GDM1 (cell line): Measurements from ENCODE around the gene QRFPR.
"Not testable (repeated sequence)": the region's sequence is repeated elsewhere in the genome, so short reads cannot be mapped to it uniquely, and the experiment has no call there.

Experiments used
- DNase-seq: peaks from one replicate; lab custom pipeline; 2025; lab: John Stamatoyannopoulos, UW

The QRFPR gene

DNA sequence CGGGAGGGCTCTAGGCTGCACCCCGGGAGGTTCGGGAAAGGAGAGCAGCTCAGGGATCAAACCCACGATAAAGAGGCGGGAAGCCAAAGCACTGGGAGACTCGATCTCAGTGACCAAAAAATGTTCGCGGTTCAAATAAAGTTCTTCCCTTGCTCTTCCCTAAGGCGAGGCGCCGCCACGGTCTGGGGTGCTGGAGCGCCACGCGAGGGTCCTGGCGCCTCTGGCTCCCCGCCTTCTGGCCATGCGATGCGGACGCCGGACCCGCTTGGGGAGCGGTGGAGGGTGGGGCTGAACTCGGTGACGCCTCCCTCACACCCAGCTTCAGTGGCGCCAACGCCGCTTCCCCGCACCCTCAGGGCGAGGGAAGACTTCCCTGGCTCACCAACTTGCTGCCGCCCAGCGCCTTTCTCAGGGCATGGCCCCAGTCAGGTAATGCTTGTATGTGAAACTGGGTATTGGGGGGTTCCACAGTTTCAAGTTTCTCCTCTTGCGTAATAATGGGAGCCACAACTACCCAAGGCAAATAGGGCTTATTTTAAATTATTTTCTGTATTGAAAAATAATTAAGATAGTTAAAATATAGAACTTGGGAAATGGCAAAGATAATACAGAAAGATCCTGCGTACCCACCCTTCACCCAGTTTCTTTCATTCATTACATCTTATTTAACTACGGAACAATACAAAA, at the start of gene QRFPR:
TSS of gene QRFPR (minus strand) at position 243 of the 687 bp plus-strand sequence. CDS start 371 bp downstream, outside the sequence.
- DNase-seq: no peak

DNA sequence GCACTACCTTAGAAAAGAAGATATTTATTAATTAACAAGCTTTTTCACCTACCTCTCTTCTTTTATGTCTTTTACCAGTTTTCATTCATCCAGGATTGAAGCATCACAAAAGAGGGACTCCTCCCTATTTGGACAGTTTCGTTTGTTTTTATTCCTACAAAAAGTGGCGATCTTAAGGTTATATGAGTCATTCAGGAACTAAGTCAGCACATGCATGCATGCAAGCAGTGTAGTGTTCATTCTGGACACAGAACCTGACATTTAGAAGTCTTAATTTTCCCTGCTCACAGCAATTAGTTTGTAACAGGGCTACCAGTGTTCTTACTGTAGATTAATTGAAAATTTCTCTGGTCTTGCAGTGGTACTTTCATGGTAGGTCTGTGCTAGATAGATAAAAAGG, 47.9 kb upstream of the QRFPR start:
- no peak for DNase-seq

DNA sequence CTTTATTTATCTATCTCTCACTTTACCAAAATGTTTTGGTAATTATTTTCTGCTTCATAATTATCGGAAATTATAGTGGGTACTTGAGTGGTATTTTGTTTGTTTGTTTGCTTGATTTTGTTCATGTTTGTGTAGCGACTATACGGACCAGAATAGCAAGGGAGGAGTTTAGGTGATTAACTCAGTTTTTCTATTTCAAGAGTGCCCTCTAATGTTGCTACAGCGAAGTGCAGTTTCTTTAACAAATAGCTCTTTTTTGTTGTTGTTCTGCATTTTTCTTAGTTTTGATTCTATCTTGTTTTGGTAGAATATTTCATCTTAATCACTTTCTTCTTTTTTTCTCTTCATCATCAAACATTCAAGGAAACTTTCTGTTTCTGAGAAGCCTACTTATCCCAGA, 40.8 kb upstream of the QRFPR start:
- DNase-seq: no peak

DNA sequence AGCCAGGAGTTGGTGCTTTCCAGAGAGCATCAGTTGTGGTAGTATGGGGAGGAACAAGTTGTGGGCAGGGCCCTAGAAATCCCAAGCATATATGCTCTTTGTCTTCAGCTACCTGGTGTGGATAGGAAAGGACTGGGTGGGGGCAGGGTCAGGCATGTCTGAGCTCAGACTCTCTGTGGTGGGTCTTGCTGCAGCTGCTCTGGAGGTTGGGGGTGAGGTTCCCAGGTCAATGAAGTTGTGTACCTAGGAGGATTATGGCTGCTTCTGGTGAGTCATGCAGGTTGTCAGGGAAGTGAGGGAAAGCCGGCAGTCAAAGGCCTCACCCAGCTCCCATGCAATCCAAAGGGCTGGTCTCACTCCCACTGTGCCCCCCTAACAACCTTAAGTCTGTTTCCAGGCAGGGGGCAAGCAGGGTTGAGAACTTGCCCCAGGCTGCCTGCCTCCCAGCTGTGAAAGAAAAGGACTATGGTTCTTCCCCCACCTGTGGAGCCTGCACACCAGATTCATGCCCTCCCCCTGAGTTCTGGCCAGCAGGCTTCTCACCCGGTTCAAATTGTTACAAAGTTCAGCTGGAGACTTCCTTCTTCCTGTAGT, 30.4 kb upstream of the QRFPR start:
- no peak for DNase-seq

DNA sequence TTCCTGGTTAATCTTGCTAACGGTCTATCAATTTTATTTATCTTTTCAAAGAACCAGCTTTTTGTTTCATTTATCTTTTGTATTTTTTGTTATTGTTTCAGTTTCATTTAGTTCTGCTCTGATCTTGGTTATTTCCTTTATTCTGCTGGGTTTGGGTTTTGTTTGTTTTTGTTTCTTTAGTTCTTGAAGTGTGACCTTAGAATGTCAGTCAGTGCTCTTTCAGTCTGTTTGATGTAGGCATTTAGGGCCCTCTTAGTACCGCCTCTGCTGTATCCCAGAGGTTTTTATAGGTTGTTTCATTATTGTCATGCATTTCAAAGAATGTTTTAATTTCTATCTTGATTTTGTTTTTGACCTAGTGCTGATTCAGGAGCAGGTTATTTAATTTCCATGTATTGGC, 27.7 kb upstream of the QRFPR start:
- DNase-seq: not testable (repeated sequence)

DNA sequence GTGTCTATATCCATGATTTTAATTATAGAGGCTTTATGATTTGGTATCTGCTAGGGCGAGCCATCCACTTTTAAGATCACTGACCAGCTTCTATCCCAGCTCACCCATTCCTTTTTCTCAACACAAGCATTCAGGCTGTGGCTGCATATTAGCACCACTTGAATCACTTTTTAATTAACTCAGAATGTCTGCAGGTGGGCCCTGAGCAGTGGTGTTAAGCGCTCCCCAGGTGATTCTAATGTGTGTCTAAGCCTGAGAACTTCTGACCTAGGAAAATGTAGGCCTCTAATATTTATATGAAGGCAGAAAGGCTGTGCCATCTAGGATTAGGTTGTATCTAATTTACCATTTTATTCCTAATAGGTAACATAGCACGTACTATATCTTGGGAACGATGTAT, 19.8 kb upstream of the QRFPR start:
- DNase-seq: no peak

DNA sequence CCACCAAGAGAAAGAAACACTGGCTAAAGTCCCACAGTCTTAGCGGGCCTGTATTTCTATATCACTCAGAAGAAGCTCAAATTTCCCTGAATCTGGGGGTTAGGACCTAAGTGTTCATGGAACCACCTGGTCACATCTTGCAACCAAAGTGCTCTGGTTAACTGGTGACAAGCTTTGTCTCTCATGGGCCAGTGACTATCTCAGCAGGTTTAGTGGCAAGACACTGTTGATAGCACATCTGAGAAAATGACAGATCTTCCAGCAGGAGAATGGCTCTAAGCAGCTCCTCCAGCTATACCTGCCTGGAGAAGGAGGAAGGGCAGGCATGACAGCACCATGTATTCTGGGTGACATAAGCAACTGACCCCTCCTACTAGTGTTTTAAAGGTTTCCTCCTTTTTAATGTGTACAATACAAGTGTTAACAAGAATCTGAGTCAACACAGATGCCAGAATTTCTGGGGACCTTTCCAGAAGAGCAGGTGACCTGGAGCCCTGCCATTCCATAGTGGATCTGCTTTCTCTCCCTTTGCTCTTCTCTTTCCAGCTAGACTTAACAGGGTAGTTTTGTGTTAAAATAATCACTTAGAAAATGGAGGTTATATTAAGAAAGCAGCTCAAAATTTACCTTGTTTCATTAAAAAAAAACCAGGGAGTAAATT, 17.3 kb upstream of the QRFPR start:
- DNase-seq: no peak

DNA sequence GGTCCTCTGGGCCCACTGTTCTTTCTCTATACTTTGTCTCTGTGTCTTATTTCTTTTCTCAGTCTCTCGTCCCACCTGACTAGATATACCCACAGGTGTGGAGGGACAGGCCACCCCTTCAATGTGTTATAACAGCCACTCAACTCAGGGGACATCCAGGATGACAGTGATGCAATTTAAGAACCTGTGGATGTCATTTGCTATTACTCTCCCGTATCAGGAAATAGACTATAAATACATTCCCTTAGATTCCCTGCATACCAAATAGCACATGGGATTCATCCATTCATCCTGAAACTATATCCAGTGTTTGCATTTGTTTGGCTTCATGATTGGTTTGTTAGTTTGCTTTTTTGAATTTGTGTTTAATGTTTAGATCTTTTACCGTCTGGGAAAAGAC, 16.6 kb upstream of the QRFPR start:
- no peak for DNase-seq

DNA sequence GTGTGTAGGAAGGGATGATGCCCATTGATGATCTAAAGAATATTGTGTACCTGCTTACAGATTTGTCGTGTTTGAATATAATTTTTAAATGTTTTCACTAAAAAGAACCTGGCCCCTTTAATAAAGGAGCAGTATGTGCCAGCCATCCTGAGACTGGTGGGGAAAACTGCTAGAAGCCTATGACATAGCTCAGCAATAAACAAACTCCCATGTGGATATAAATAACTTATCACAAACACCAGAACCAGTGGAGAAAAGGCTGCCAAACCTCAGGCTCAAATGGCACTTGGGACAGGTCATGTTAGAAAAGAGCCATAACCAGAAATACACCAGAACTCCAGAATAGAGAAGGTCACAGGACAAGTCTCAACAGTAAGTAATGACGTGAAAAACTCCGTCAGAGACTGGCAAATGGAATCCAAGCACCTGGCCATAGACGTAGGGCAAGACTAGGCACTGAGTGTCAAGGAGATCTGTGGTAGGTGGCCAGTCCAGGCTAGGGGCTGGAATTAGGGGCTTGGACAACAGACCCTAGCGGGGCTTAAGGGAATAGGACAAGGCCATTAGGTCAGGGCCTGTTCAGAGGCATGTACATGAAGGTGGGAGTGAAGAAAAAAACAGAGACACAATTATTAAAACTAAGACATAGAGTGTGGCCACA, 11.7 kb upstream of the QRFPR start:
- DNase-seq: no peak

DNA sequence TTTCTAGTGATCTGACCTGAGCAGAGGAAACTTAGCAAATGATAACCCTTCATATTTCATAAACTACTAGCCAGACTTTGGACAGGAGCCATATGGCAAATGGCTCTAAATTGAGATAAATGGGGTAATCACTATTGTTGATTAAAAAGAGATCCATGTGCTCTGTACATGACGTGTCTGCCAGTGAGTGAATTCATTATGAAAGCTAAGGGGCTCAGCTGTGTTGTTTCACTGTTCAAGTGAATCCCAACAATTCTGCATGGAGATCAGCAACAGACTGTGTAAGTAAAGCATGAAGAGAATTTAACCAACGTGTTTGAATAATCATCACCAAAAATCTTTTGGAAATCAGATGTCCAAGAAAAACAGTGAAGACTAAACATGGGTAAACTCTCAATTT, 9.5 kb upstream of the QRFPR start:
- no peak for DNase-seq

DNA sequence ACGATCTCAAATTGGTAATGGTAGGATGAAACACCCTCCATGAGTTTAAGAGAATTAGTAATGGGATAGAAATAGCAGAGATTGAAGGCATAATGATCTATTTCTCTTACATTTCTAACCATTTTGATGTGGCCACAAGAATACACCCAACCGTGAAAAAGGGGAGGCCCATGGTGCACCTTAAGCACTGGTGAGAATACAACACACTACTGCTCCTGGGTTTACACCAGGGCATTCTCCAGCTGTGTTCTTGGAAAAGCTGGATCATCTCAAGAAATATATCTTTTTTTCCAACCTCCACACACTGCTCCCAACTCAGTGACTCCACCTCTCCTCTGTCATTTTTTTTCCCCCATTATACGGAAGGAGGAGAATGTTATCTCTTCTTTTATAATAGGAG, 1.5 kb downstream of the QRFPR start:
- no peak for DNase-seq

DNA sequence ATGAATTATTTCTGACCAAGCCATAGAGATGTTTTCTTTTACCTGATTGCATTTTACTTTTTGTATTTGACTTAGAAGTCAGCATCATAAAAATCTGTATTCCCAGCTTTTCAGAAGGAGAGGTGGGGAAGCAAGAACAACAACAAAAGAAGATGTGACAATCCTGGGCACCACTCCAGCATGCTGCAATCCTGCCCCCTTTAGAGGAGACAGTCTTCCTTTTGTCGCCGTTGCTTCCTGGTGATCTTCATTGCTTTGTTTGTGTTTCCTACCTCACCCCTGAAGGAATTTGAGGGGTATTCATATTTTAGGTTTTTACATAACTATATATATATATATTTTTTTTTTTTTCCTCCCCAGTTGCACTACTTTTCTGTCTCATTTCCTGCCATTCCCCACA, 3.7 kb downstream of the QRFPR start:
- no peak for DNase-seq

DNA sequence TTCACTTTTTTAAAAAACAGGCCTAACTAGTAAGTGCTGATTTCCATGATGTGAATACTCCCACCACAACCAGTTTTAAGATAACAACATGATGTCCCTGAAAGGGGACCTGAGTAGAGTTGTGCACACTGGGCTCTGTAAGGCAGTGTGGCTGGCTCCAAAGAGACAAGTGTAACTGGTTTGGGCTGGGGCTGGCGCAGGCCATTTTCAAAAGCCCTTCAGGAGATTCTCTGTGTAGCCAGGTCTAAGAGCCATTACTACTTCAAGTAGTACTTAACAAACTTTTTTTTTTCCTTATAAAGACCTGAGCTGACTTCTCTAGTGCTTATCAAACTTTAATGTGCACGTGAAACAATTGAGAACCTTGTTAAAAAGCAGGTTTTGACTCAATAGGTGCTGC, 4.3 kb downstream of the QRFPR start:
- DNase-seq: no peak

DNA sequence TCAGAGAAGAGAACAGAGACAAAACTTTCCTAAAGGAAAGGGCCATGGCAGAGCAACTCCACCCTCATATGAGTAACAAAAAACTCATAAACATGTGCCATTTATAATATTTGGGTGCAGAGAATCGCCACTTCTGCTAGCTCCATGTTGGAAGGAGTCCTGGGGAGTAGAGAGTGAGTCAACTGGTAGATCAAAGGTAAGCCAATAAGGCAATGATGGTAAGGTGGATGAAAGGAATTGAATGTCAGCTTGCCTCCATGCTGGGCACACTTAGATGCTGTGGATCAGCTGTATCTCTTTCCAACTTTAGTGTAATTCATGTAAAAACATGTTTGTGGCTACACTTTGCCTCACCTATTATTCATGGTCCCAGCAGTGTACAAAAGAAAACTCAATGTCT, 4.7 kb downstream of the QRFPR start:
- DNase-seq: no peak

DNA sequence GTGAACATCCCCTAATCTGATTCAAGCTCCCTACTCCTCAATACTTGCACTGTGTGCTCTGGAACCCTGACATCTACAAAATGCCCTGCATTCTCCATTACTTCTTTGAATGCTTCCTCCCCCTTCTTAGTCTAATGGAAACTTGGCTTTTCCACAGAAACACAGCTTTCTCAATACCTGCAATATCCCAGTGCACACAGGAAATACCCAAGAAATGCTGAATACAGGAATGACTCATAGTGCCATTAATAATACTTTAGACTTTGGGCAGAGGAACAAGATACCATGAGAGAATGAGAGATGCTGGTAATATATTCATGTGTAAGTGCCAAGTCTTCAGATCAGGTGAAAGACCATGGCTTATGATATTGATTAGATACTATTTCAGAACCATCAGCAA, 5.6 kb downstream of the QRFPR start:
- DNase-seq: no peak

DNA sequence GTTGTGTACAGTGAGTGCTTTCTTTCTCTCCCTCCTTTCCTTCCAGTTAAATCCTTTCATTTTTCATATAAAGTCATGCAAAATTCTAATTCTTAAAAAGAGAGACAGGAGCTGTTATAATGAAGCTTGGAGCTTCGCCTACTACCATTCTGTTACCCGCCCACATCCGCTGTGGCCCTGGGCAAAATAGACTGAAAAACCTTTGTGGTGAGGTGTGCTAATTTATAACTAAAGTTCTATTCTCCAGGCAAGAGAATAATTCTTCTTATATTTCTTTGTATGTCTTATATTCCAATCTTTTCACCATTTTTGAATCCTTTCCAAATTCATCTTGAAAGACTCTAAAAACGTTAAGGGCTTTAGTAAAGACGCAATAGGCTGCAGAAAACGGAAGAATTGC, 7.0 kb downstream of the QRFPR start:
- DNase-seq: no peak

DNA sequence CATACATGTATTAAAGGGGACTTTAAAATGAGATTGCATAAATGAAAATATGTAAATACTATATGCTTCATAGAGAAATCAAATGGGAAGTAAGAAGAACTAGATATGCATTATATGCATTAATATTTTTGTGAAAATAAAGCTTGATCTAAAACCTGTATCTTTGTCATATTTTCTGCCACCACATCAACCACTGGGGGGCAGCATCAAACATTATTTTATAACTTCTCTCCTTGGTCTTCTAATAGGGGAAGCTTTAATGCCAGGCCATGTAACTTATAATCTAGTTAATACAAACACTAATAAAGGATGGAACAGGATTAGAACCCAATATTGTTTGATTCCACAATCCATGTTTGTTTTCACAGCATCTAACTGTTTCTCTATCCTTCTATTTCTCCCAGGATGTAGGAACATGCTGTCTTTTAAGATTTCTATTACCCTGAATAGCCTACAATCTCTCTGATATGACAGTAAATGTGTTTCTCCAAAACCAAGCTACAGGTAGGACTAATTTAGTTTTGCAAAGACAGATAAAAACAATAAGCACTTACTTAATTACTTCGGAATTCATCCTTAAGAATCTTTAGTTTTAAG, 10.0 kb downstream of the QRFPR start:
- no peak for DNase-seq

DNA sequence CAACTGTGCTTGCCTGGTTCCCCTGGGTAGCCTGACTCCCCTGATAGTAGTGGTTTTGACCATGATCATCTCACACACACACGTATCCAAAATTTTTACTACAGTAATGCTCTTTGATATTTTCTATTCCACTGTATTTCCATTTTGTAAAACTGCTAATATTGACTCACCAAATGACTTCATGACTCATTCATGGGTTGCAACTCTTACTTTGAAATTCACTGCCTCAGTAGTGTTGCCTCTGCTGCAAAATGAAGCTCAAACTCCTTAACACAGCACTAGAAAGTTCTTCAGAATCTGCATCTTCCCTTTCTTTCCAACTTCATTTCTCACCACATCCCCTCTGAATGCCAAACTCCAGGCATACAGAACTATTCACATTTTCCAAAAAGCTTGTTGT, 20.3 kb downstream of the QRFPR start:
- DNase-seq: no peak

DNA sequence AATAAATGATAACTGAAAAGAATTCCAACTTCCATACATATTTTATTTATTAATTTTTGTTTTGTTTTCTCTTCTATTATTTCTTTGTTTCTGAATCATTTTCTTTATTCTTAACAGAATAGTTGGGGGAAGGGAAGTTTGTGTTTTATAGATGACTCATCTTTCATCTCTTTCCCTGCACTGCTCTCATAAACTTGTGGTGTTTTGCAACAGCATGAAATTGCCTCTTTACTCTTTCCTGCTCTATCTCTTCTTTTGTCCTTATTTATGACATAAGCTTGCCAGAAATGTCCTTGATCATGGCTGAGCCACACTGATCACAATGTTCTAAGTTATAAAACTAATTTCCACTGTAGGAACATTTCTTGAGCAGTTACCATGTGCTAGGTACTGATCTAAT, 22.3 kb downstream of the QRFPR start:
- no peak for DNase-seq

DNA sequence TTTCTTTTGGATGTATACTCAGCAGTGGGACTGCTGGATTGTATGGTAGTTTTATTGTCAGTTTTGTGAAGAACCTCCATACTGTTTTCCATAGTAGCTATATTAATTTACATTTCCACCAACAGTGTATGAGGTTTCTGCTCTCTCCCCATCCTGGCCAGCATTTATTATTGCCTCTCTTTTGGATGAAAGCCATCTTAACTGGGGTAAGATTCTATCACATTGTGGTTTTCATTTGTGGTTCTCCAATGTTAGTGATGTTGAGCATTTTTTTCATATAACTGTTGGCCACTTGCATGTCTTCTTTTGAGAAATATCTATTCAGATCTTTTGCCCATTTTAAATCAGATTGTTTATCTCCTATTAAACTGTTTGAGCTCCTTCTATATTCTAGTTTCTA, 27.6 kb downstream of the QRFPR start:
- no peak for DNase-seq

DNA sequence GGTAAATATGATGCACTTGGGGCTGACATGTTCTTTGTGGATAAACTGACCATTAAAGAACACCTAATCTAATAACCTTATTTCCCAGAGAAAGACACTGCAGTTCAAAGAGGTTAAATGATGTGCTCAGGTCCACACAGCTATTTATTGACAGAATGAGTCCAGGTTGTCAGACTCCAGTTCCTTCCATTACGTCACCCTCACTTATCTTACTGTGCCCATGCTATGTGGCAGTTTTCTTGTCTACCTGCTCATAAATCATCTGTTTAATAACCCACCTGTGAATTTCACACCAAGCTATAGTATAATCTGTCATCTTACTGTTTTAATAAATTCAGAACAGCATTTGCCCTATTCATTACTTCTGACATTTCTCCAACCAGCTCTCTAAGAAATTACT, 36.7 kb downstream of the QRFPR start:
- no peak for DNase-seq

DNA sequence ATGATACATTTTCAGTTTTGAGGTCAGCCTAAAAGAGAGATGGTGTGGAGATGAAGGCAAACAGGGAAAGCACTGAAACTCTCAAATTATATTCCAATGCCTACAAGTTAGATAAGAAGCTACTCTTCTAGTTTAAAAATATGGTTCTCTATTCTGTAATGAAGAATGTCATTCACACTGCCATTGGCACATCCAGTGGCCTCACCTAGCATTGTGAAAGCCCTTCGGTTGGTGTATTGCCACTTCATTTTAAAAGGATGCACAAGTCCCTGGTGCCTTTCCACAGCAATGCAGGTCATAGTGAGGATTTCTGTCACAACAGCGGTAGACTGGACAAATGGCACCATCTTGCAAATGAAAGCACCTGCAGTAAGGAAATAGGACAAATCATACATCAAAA, 40.6 kb downstream of the QRFPR start:
- no peak for DNase-seq

DNA sequence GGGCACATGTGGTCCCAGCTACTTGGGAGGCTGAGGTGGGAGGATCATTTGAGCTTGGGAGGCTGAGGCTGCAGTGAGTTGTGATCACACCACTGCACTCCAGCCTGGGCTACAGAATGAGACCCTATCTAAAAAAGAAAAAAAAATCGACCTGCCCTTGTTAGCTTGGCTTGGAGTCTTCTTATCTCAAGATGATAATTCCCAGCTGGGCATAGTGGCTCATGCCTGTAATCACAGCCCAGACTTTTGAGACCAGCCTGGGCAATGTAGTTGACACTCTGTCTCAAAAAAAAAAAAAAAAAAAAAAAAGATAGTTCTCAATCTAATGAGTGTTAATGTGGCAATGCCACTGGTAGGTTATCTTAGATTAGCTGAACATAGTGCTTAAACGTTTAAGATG, 41.0 kb downstream of the QRFPR start:
- DNase-seq: no peak
